NB4 (cell line): Measurements from ENCODE around the gene GLI3.

ENCODE experiments used
- CTCF ChIP-seq: IDR thresholded peaks from one replicate; pipeline ENCODE4 v1.5.1; 2012; ENCODE audit warnings: low read depth, low read length
- POLR2A ChIP-seq: IDR thresholded peaks from 2 replicates; pipeline ENCODE4 v1.6.1; 2011; ENCODE audit warnings: mild to moderate bottlenecking; ENCODE audit not compliant: insufficient read length; ENCODE audit errors: extremely low read depth

GRCh38 chr7:42180806-42181205 is 56.2 kb downstream of the GLI3 start:
- TF ChIP-seq POLR2A (no peak), CTCF (no peak)
